ENCODE measurements around the gene PACSIN2.

The PACSIN2 gene

DNA sequence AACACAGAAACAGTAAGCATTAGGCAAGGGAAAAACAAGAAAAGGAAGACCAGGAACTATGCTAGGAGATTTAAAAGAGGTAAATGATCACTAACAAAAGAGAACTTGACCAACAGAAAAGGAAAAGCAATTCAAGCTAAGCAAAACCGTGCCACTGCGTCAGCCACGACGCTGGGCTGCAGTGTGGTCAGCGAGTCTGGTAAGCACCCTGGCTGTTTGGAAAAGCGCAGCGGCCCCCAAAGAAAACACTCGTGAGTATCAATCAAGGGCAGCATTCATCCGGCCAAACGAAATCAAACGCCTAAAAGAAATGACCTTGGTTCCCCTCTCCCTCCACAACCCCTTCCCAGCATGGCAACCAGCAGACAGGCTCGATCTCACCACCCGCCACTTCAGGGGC is 28.8 kb downstream of the PACSIN2 start:
- no peak overlapping the region for H3K4me3 ChIP-seq (ENCODE audit: control insufficient read depth, low read depth, low read length)
- no peak for DNase-seq (ENCODE audit: low read depth)
- TF ChIP-seq, protein P1, sequence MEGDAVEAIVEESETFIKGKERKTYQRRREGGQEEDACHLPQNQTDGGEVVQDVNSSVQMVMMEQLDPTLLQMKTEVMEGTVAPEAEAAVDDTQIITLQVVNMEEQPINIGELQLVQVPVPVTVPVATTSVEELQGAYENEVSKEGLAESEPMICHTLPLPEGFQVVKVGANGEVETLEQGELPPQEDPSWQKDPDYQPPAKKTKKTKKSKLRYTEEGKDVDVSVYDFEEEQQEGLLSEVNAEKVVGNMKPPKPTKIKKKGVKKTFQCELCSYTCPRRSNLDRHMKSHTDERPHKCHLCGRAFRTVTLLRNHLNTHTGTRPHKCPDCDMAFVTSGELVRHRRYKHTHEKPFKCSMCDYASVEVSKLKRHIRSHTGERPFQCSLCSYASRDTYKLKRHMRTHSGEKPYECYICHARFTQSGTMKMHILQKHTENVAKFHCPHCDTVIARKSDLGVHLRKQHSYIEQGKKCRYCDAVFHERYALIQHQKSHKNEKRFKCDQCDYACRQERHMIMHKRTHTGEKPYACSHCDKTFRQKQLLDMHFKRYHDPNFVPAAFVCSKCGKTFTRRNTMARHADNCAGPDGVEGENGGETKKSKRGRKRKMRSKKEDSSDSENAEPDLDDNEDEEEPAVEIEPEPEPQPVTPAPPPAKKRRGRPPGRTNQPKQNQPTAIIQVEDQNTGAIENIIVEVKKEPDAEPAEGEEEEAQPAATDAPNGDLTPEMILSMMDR (IDR thresholded peaks at IDR 0.05; ENCODE audit: control insufficient read depth, insufficient read depth, low read depth, low read length, missing control alignments), result no peak

DNA sequence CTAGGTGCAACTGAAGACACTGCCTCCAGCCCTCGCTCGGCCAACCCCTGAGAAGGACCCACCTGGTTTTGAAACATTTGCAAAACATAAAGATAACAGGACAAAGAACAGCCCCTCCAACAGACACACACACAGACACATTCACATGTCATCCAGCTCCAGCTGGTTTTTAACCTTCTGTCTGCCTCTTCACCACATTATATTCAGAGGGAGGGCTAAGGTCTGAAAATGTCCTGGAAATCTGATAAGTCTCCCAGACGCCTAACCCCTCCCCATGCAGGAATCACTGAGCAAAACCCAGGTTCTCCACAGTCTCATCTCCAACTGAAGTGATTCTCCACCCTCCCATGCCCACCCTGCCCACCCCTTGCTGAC is 29.4 kb downstream of the PACSIN2 start:
- TF ChIP-seq, protein P1 (IDR thresholded peaks at IDR 0.05; ENCODE audit: control insufficient read depth, insufficient read depth, low read depth, low read length, missing control alignments), result no peak

DNA sequence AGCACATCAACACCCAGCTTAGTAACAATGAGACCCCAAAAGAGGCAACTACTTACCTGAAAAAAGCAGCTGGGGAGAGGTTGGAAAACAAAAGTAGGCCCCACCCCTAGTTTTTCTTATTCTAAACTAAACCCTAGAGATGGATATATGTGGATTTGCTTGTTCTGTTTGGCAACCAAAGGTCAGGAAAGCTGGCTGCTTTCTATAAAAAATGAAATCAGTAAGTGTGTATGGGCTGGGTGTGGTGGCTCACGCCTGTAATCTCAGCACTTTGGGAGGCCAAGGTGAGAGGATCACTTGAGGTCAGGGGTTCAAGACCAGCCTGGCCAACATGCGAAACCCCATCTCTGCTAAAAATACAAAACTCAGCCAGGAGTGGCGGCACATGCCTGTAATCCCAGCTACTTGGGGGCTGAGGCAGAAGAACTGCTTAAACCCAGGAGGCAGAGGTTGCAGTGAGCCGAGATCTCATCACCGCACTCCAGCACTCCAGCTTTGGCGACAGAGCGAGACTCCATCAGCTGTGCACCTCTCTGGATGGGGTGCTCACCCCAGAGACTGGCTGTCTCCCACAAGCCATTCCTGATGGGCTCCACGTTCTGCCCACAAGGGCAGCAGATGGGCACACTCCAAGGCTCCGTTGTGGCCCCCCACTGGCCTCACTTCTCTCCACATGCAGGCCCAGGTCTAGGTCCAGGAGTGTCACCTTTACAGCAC is 30.0 kb downstream of the PACSIN2 start:
- TF ChIP-seq, protein P1 (IDR thresholded peaks at IDR 0.05; ENCODE audit: control insufficient read depth, insufficient read depth, low read depth, low read length, missing control alignments), result no peak
- no peak overlapping the region for H3K4me3 ChIP-seq (ENCODE audit: control insufficient read depth, low read depth, low read length)
- DNase-seq (ENCODE audit: low read depth), result no peak

More for the DNA sequence above, 29.4 kb downstream of the PACSIN2 start:
- no peak for DNase-seq (ENCODE audit: low read depth)
- H3K4me3 ChIP-seq (ENCODE audit: control insufficient read depth, low read depth, low read length), result no peak overlapping the region

DNA sequence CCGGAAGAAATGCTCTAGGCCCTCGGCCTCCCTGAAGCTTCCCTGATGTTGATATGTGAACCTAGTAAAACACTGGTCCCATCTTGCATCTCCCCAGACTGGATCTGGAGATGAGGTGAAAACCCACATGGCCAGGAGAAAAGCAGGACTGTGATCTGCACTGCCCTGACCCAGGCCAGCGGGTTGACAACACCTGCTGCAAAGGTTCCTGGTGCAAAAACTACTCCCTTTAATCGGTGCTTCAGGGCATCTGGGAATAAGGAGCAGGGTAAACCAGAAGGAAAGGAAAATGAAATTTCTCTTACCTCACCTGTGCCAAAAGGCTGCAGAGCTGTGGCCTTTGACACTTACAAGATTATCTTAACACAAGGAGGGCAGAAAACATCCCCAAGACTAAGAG is 30.6 kb downstream of the PACSIN2 start:
- no peak for DNase-seq (ENCODE audit: low read depth)
- TF ChIP-seq, protein P1 (IDR thresholded peaks at IDR 0.05; ENCODE audit: control insufficient read depth, insufficient read depth, low read depth, low read length, missing control alignments), result no peak
- no peak overlapping the region for H3K4me3 ChIP-seq (ENCODE audit: control insufficient read depth, low read depth, low read length)

DNA sequence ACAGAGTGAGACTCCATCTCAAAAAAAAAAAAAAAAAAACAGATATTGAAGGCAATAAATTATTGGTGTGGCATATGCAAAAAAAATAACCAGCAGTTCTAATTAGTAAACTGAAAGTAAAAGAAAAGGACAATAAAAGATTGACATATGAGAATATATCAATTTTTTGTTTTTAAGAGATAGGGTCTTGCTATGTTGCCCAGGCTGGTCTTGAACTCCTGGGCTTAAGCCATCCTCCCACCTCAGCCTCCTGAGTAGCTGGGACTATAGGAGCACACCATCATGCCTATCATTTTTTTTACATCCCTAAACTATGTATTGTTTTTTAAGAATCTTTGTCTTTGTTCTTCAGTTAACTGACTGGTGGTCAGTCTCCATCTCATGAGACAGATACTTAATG is 31.5 kb downstream of the PACSIN2 start:
- TF ChIP-seq, protein P1 (IDR thresholded peaks at IDR 0.05; ENCODE audit: control insufficient read depth, insufficient read depth, low read depth, low read length, missing control alignments), result no peak
- no peak for DNase-seq (ENCODE audit: low read depth)
- H3K4me3 ChIP-seq (ENCODE audit: control insufficient read depth, low read depth, low read length), result no peak overlapping the region

DNA sequence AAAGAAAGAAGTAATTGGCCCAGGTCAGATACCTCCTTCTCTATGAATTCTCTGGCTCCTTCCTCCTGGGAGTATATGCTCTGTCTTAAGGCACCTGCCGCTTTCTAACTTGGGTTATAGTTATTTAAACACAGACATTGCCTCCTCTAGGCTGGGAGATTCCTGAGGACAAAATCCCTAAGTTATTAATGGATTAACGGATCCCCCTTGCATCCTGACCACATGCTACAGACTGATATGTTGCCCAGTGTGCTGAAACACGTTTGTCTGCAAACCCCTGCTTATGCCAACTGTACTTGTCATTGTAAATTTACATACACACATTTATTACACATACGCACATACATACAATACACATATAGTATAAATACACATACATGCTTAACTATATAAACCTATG is 35.3 kb downstream of the PACSIN2 start:
- TF ChIP-seq, protein P1 (IDR thresholded peaks at IDR 0.05; ENCODE audit: control insufficient read depth, insufficient read depth, low read depth, low read length, missing control alignments), result no peak
- H3K4me3 ChIP-seq (ENCODE audit: control insufficient read depth, low read depth, low read length), result no peak overlapping the region
- DNase-seq (ENCODE audit: low read depth), result no peak
